HCT116 (cell line): Measurements from ENCODE around the gene GFER. TPM values are rescaled to one million over a fixed set of nuclear protein-coding genes. Genes with fewer than 3 reads are reported as not detected.

Experiments
- ATAC-seq: fragments of 200-7000 bp; cut with Tn5 transposase; 2 replicates; pipeline ENCODE4 v1.9.1; 2020; ENCODE audit warnings: mild to moderate bottlenecking, moderate library complexity
- BruUV-seq: library from RNA; stranded (reverse); fragments of 400-500 nt; replicated peaks from 2 replicates; lab custom pipeline; 2021; lab: Mats Ljungman, UMichigan
- CTCF ChIA-PET: fragments of 300-600 bp; sonication (Branson Sonifier 250); formaldehyde crosslinking; loops from one replicate; lab custom pipeline; 2021; ENCODE audit warnings: antibody characterized with exemption; lab: Charles Lee
- POLR2A ChIA-PET: fragments of 300-600, 350-600 bp; sonication (Branson Sonifier 250); formaldehyde crosslinking; loops from one replicate; lab custom pipeline; 2021; ENCODE audit warnings: antibody characterized with exemption; lab: Charles Lee
- RAD21 ChIA-PET, 2 experiments: fragments of 300-600 bp; sonication (Branson Sonifier 250); formaldehyde crosslinking; loops; one replicate each; lab custom pipeline; 2023; ENCODE audit warnings: low total read pairs in 2 of 2; ENCODE audit not compliant: uncharacterized antibody in 2 of 2, unreplicated experiment in 2 of 2, low non-redundant PET in 1 of 2; lab: Charles Lee
- DNase-seq: peaks from one replicate; pipeline ENCODE4 v3.0.0-alpha.2; 2010; ENCODE audit warnings: low read depth, low spot score
- H2AFZ ChIP-seq: fragments of 200-600 bp; shearing (Covaris generic), sonication (generic); 2 replicates; pipeline ENCODE4 v1.6.1; 2017; ENCODE audit warnings: low read depth, mixed run types, mixed read lengths, antibody characterized with exemption, low read length; ENCODE audit not compliant: poor library complexity, severe bottlenecking
- H3K27ac ChIP-seq: 2 replicates; pipeline ENCODE4 v1.5.1; 2012; ENCODE audit warnings: low read depth, low read length
- H3K27me3 ChIP-seq: fragments of 200-600 bp; sonication (generic); 2 replicates; pipeline ENCODE4 v1.6.1; 2016; ENCODE audit warnings: mixed run types, low read length, mixed read lengths; ENCODE audit not compliant: insufficient read depth
- H3K36me3 ChIP-seq, 2 experiments: fragments of 200-500 bp in 1 of 2; fragments of 200-600 bp in 1 of 2; sonication (Bioruptor generic) in 1 of 2; sonication (generic) in 1 of 2; 2 replicates each; pipeline versions ENCODE4 v1.5.1 to v1.6.1; 2014 to 2016; ENCODE audit warnings: low read length in 2 of 2, inconsistent platforms in 1 of 2, mixed read lengths in 1 of 2, mixed run types in 1 of 2; ENCODE audit not compliant: insufficient read depth in 2 of 2, control insufficient read depth in 1 of 2
- H3K4me1 ChIP-seq, 2 experiments: fragments of 200-600 bp in 1 of 2; sonication (generic) in 1 of 2; 2 replicates each; pipeline versions ENCODE4 v1.5.1 to v1.6.1; 2012 to 2017; ENCODE audit warnings: low read length in 2 of 2, inconsistent platforms in 1 of 2, mild to moderate bottlenecking in 1 of 2, mixed read lengths in 1 of 2, mixed run types in 1 of 2, moderate library complexity in 1 of 2; ENCODE audit not compliant: insufficient read depth in 2 of 2, control insufficient read depth in 1 of 2
- H3K4me2 ChIP-seq: fragments of 200-600 bp; sonication (generic); 2 replicates; pipeline ENCODE4 v1.6.1; 2017; ENCODE audit warnings: mixed run types, low read length, mixed read lengths
- H3K4me3 ChIP-seq, 2 experiments: fragments of 200-600 bp in 1 of 2; sonication (generic) in 1 of 2; replicated peaks in 1 of 2; 2 replicates each; pipeline ENCODE4 v1.5.1; 2011 to 2016; ENCODE audit warnings: low read length in 2 of 2, control low read depth in 1 of 2, low read depth in 1 of 2, mild to moderate bottlenecking in 1 of 2, mixed read lengths in 1 of 2, mixed run types in 1 of 2
- H3K79me2 ChIP-seq: fragments of 200-600 bp; sonication (generic); 2 replicates; pipeline ENCODE4 v1.6.1; 2017; ENCODE audit warnings: mild to moderate bottlenecking, mixed run types, low read length, moderate library complexity, mixed read lengths; ENCODE audit not compliant: insufficient read depth
- H3K9ac ChIP-seq: fragments of 200-600 bp; sonication (generic); 2 replicates; pipeline ENCODE4 v1.6.1; 2016; ENCODE audit warnings: low read length, mixed read lengths
- H3K9me2 ChIP-seq: fragments of 200-600 bp; sonication (generic), shearing (Covaris generic); 2 replicates; pipeline ENCODE4 v1.6.1; 2017; ENCODE audit warnings: mixed run types, mild to moderate bottlenecking, moderate library complexity; ENCODE audit not compliant: insufficient read depth
- H3K9me3 ChIP-seq, 2 experiments: fragments of 200-500 bp in 1 of 2; fragments of 200-600 bp in 1 of 2; sonication (Bioruptor generic) in 1 of 2; sonication (generic) in 1 of 2; 2 replicates each; pipeline ENCODE4 v1.6.1; 2014 to 2017; ENCODE audit warnings: low read length in 2 of 2, mixed read lengths in 2 of 2, inconsistent platforms in 1 of 2, low read depth in 1 of 2, mild to moderate bottlenecking in 1 of 2, mixed run types in 1 of 2, moderate library complexity in 1 of 2; ENCODE audit not compliant: control insufficient read depth in 1 of 2, insufficient read depth in 1 of 2
- H4K20me1 ChIP-seq: fragments of 200-600 bp; sonication (generic), shearing (Covaris generic); 2 replicates; pipeline ENCODE4 v1.6.1; 2017; ENCODE audit warnings: mixed run types, mild to moderate bottlenecking, moderate library complexity; ENCODE audit not compliant: insufficient read depth
- JUND ChIP-seq: IDR thresholded peaks from 2 replicates; pipeline ENCODE4 v1.6.1; 2012
- POLR2A ChIP-seq: IDR thresholded peaks from 2 replicates; pipeline ENCODE4 v1.7.0; 2011; ENCODE audit warnings: borderline replicate concordance; ENCODE audit not compliant: insufficient read depth, insufficient read length; ENCODE audit errors: extremely low read depth
- POLR2AphosphoS5 ChIP-seq: IDR thresholded peaks from 2 replicates; pipeline ENCODE4 v1.6.1; 2011; ENCODE audit warnings: mild to moderate bottlenecking, low read depth, low read length, moderate library complexity
- REST ChIP-seq: IDR thresholded peaks from 2 replicates; pipeline ENCODE4 v1.6.1; 2012; ENCODE audit warnings: low read depth
- TCF7L2 ChIP-seq: IDR thresholded peaks from 2 replicates; pipeline ENCODE4 v1.7.0; 2011; ENCODE audit warnings: borderline replicate concordance, inconsistent platforms; ENCODE audit not compliant: insufficient read depth, insufficient read length; ENCODE audit errors: extremely low read depth
- intact Hi-C: fragments of 100-400 bp; cut with micrococcal nuclease; formaldehyde crosslinking; loops from 2 replicates; pipeline ENCODE4 v1.10.0; 2022
- total RNA-seq: library from RNA; stranded (reverse); gene quantifications from one replicate; pipeline ENCODE4 v1.2.1, GENCODE V29; 2021; ENCODE audit not compliant: unreplicated experiment
- TF ChIP-seq, protein P1 (sequence below), 3 experiments: fragments of 200-600 bp in 1 of 3; sonication (generic) in 1 of 3; IDR thresholded peaks in 2 of 3; conservative IDR thresholded peaks in 1 of 3; 2 replicates each; pipeline ENCODE4 v1.5.1; 2012 to 2017; ENCODE audit warnings: low read depth in 2 of 3, low read length in 2 of 3, antibody characterized with exemption in 1 of 3, borderline replicate concordance in 1 of 3, control low read depth in 1 of 3, mild to moderate bottlenecking in 1 of 3, mixed read lengths in 1 of 3, mixed run types in 1 of 3, moderate library complexity in 1 of 3; ENCODE audit not compliant: insufficient read depth in 1 of 3

The GFER gene
- total RNA-seq, 1 experiment from 2014 or later, result 47.3 TPM

- ChIA-PET RAD21 (no interaction called here), POLR2A (interaction anchor here (12.5 kb wide), 1 partner anchor 17 kb away, joined by 104 read pairs; the partner anchor contains the start of genes RNF151 and RPS2), CTCF (interaction anchor here (1.2 kb wide), 1 partner anchor 21 kb away, joined by 3 read pairs; no protein-coding TSS in a partner anchor)
- peak overlapping the region; percentile 45 to 97 for H3K4me3 ChIP-seq
- intact Hi-C loops, result no loop called here
- H3K9ac ChIP-seq, result peak overlapping the region; percentile 96
- no TSS peak for BruUV-seq
- peak overlapping the region; percentile 84 for H3K27ac ChIP-seq
- no peaks in the 10 kb centered on the region for H3K9me3 ChIP-seq
- peak overlapping the region; percentile 95 for H3K4me2 ChIP-seq
- H3K79me2 ChIP-seq, result peaks cover 20% of the 10 kb centered on the region
- peaks cover 49 to 69% of the 10 kb centered on the region in 2 experiments for H3K4me1 ChIP-seq
- H3K36me3 ChIP-seq, result peaks cover 6 to 17% of the 10 kb centered on the region in 2 experiments; a peak in 2 of 4 replicates
- no peaks in the 10 kb centered on the region for H3K27me3 ChIP-seq
- no peak overlapping the region for H2AFZ ChIP-seq
- no peak for DNase-seq
- TF ChIP-seq POLR2A (peak; percentile 17), REST (no peak), TCF7L2 (no peak), POLR2AphosphoS5 (no peak), JUND (no peak)
- TF ChIP-seq, protein P1, sequence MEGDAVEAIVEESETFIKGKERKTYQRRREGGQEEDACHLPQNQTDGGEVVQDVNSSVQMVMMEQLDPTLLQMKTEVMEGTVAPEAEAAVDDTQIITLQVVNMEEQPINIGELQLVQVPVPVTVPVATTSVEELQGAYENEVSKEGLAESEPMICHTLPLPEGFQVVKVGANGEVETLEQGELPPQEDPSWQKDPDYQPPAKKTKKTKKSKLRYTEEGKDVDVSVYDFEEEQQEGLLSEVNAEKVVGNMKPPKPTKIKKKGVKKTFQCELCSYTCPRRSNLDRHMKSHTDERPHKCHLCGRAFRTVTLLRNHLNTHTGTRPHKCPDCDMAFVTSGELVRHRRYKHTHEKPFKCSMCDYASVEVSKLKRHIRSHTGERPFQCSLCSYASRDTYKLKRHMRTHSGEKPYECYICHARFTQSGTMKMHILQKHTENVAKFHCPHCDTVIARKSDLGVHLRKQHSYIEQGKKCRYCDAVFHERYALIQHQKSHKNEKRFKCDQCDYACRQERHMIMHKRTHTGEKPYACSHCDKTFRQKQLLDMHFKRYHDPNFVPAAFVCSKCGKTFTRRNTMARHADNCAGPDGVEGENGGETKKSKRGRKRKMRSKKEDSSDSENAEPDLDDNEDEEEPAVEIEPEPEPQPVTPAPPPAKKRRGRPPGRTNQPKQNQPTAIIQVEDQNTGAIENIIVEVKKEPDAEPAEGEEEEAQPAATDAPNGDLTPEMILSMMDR (IDR thresholded peaks at IDR 0.05 in 2 of 3, conservative IDR thresholded peaks at IDR 0.05 in 1 of 3; ENCODE audit: borderline replicate concordance in 1 of 3, insufficient read depth in 1 of 3, low read depth in 2 of 3, low read length in 2 of 3), result peak in 1 of 3 experiments; percentile 29; a peak in 1 of 6 replicates
- no peaks in the 10 kb centered on the region for H4K20me1 ChIP-seq
- no peaks in the 10 kb centered on the region for H3K9me2 ChIP-seq
- no peak for ATAC-seq
Observed at GRCh38 chr16:1982991-1983543, 926 bp upstream of the GFER start.
